ENCODE measurements around the gene SMYD2. TPM values are rescaled to one million over a fixed set of nuclear protein-coding genes. Genes with fewer than 3 reads are reported as not detected.

The SMYD2 gene
- total and polyA plus RNA-seq, 2 donors, result 39.9 to 45.0 TPM

- WGBS, result 87% methylated on average over 3 of the region's 3 CpGs
- H3K27ac ChIP-seq (ENCODE audit: low read depth in 1 of 2, low read length in 1 of 2), result no peak overlapping the region
These were observed 79.7 kb downstream of the SMYD2 start for GRCh38 chr1:214360525-214361164.

GRCh38 chr1:214361636-214362035 is 80.7 kb downstream of the SMYD2 start:
- H3K4me1 ChIP-seq (ENCODE audit: control insufficient read depth in 2 of 2, insufficient read depth in 2 of 2, low read length in 2 of 2), result no peaks in the 10 kb centered on the region
- H3K9me3 ChIP-seq (ENCODE audit: control insufficient read depth in 2 of 2, insufficient read depth in 1 of 2, low read length in 1 of 2), result no peaks in the 10 kb centered on the region
- no peak for DNase-seq (ENCODE audit: low read depth in 6 of 9, low spot score in 9 of 9)
- H3K36me3 ChIP-seq (ENCODE audit: control insufficient read depth in 2 of 2, insufficient read depth in 2 of 2, low read length in 1 of 2), result no peaks in the 10 kb centered on the region
- no peaks in the 10 kb centered on the region for H3K27me3 ChIP-seq (ENCODE audit: control insufficient read depth in 2 of 2, insufficient read depth in 1 of 2, low read length in 1 of 2)
- H3K27ac ChIP-seq (ENCODE audit: low read depth in 1 of 2, low read length in 1 of 2), result no peak overlapping the region
- 82% methylated on average over 1 of the region's 1 CpG for WGBS
- H3K4me3 ChIP-seq (ENCODE audit: low read length in 2 of 2), result no peak overlapping the region

More at GRCh38 chr1:214360525-214361164, 79.7 kb downstream of the SMYD2 start:
- no peak for DNase-seq (ENCODE audit: low read depth in 6 of 9, low spot score in 9 of 9)
- no peak overlapping the region for H3K4me3 ChIP-seq (ENCODE audit: low read length in 2 of 2)
- H3K4me1 ChIP-seq (ENCODE audit: control insufficient read depth in 2 of 2, insufficient read depth in 2 of 2, low read length in 2 of 2), result no peaks in the 10 kb centered on the region
- H3K36me3 ChIP-seq (ENCODE audit: control insufficient read depth in 2 of 2, insufficient read depth in 2 of 2, low read length in 1 of 2), result no peaks in the 10 kb centered on the region
- no peaks in the 10 kb centered on the region for H3K27me3 ChIP-seq (ENCODE audit: control insufficient read depth in 2 of 2, insufficient read depth in 1 of 2, low read length in 1 of 2)
- H3K9me3 ChIP-seq (ENCODE audit: control insufficient read depth in 2 of 2, insufficient read depth in 1 of 2, low read length in 1 of 2), result no peaks in the 10 kb centered on the region

GRCh38 chr1:214362188-214362882 is 81.4 kb downstream of the SMYD2 start:
- Histone ChIP-seq H3K4me1 (ENCODE audit: control insufficient read depth in 2 of 2, insufficient read depth in 2 of 2, low read length in 2 of 2) (no peaks in the 10 kb centered on the region), H3K27ac (ENCODE audit: low read depth in 1 of 2, low read length in 1 of 2) (no peak overlapping the region), H3K9me3 (ENCODE audit: control insufficient read depth in 2 of 2, insufficient read depth in 1 of 2, low read length in 1 of 2) (no peaks in the 10 kb centered on the region), H3K4me3 (ENCODE audit: low read length in 2 of 2) (no peak overlapping the region), H3K36me3 (ENCODE audit: control insufficient read depth in 2 of 2, insufficient read depth in 2 of 2, low read length in 1 of 2) (no peaks in the 10 kb centered on the region), H3K27me3 (ENCODE audit: control insufficient read depth in 2 of 2, insufficient read depth in 1 of 2, low read length in 1 of 2) (no peaks in the 10 kb centered on the region)
- DNase-seq (ENCODE audit: low read depth in 6 of 9, low spot score in 9 of 9), result no peak
- 67% methylated on average over 9 of the region's 9 CpGs for WGBS

GRCh38 chr1:214363386-214363785 is 82.4 kb downstream of the SMYD2 start:
- no peak for DNase-seq (ENCODE audit: low read depth in 6 of 9, low spot score in 9 of 9)
- H3K4me1 ChIP-seq (ENCODE audit: control insufficient read depth in 2 of 2, insufficient read depth in 2 of 2, low read length in 2 of 2), result no peaks in the 10 kb centered on the region
- H3K27me3 ChIP-seq (ENCODE audit: control insufficient read depth in 2 of 2, insufficient read depth in 1 of 2, low read length in 1 of 2), result no peaks in the 10 kb centered on the region
- H3K36me3 ChIP-seq (ENCODE audit: control insufficient read depth in 2 of 2, insufficient read depth in 2 of 2, low read length in 1 of 2), result no peaks in the 10 kb centered on the region
- H3K4me3 ChIP-seq (ENCODE audit: low read length in 2 of 2), result no peak overlapping the region
- 67% methylated on average over 4 of the region's 4 CpGs for WGBS
- H3K27ac ChIP-seq (ENCODE audit: low read depth in 1 of 2, low read length in 1 of 2), result no peak overlapping the region
- H3K9me3 ChIP-seq (ENCODE audit: control insufficient read depth in 2 of 2, insufficient read depth in 1 of 2, low read length in 1 of 2), result no peaks in the 10 kb centered on the region

- no peaks in the 10 kb centered on the region for H3K36me3 ChIP-seq (ENCODE audit: control insufficient read depth in 2 of 2, insufficient read depth in 2 of 2, low read length in 1 of 2)
- no peaks in the 10 kb centered on the region for H3K27me3 ChIP-seq (ENCODE audit: control insufficient read depth in 2 of 2, insufficient read depth in 1 of 2, low read length in 1 of 2)
- 97% methylated on average over 12 of the region's 12 CpGs for WGBS
- DNase-seq (ENCODE audit: low read depth in 6 of 9, low spot score in 9 of 9), result no peak
- H3K4me1 ChIP-seq (ENCODE audit: control insufficient read depth in 2 of 2, insufficient read depth in 2 of 2, low read length in 2 of 2), result no peaks in the 10 kb centered on the region
- H3K9me3 ChIP-seq (ENCODE audit: control insufficient read depth in 2 of 2, insufficient read depth in 1 of 2, low read length in 1 of 2), result no peaks in the 10 kb centered on the region
- H3K27ac ChIP-seq (ENCODE audit: low read depth in 1 of 2, low read length in 1 of 2), result no peak overlapping the region
- no peak overlapping the region for H3K4me3 ChIP-seq (ENCODE audit: low read length in 2 of 2)
These were observed 83.4 kb downstream of the SMYD2 start for GRCh38 chr1:214364386-214364785.

- Histone ChIP-seq H3K9me3 (ENCODE audit: control insufficient read depth in 2 of 2, insufficient read depth in 1 of 2, low read length in 1 of 2) (no peaks in the 10 kb centered on the region), H3K4me3 (ENCODE audit: low read length in 2 of 2) (no peak overlapping the region), H3K27me3 (ENCODE audit: control insufficient read depth in 2 of 2, insufficient read depth in 1 of 2, low read length in 1 of 2) (no peaks in the 10 kb centered on the region), H3K27ac (ENCODE audit: low read depth in 1 of 2, low read length in 1 of 2) (no peak overlapping the region), H3K4me1 (ENCODE audit: control insufficient read depth in 2 of 2, insufficient read depth in 2 of 2, low read length in 2 of 2) (no peaks in the 10 kb centered on the region), H3K36me3 (ENCODE audit: control insufficient read depth in 2 of 2, insufficient read depth in 2 of 2, low read length in 1 of 2) (no peaks in the 10 kb centered on the region)
- no peak for DNase-seq (ENCODE audit: low read depth in 6 of 9, low spot score in 9 of 9)
- WGBS, result 95% methylated on average over 4 of the region's 4 CpGs
These were observed 83.9 kb downstream of the SMYD2 start for GRCh38 chr1:214364786-214365295.

GRCh38 chr1:214367841-214368240 is 86.9 kb downstream of the SMYD2 start:
- H3K4me3 ChIP-seq (ENCODE audit: low read length in 2 of 2), result no peak overlapping the region
- H3K9me3 ChIP-seq (ENCODE audit: control insufficient read depth in 2 of 2, insufficient read depth in 1 of 2, low read length in 1 of 2), result no peaks in the 10 kb centered on the region
- H3K27me3 ChIP-seq (ENCODE audit: control insufficient read depth in 2 of 2, insufficient read depth in 1 of 2, low read length in 1 of 2), result no peaks in the 10 kb centered on the region
- no peaks in the 10 kb centered on the region for H3K4me1 ChIP-seq (ENCODE audit: control insufficient read depth in 2 of 2, insufficient read depth in 2 of 2, low read length in 2 of 2)
- DNase-seq (ENCODE audit: low read depth in 6 of 9, low spot score in 9 of 9), result no peak
- H3K27ac ChIP-seq (ENCODE audit: low read depth in 1 of 2, low read length in 1 of 2), result no peak overlapping the region
- H3K36me3 ChIP-seq (ENCODE audit: control insufficient read depth in 2 of 2, insufficient read depth in 2 of 2, low read length in 1 of 2), result no peaks in the 10 kb centered on the region
- 96% methylated on average over 5 of the region's 5 CpGs for WGBS

GRCh38 chr1:214369364-214369763 is 88.4 kb downstream of the SMYD2 start:
- no peaks in the 10 kb centered on the region for H3K4me1 ChIP-seq (ENCODE audit: control insufficient read depth in 2 of 2, insufficient read depth in 2 of 2, low read length in 2 of 2)
- no peak for DNase-seq (ENCODE audit: low read depth in 6 of 9, low spot score in 9 of 9)
- WGBS, result 97% methylated on average over 8 of the region's 8 CpGs
- H3K9me3 ChIP-seq (ENCODE audit: control insufficient read depth in 2 of 2, insufficient read depth in 1 of 2, low read length in 1 of 2), result no peaks in the 10 kb centered on the region
- H3K36me3 ChIP-seq (ENCODE audit: control insufficient read depth in 2 of 2, insufficient read depth in 2 of 2, low read length in 1 of 2), result no peaks in the 10 kb centered on the region
- H3K4me3 ChIP-seq (ENCODE audit: low read length in 2 of 2), result no peak overlapping the region
- H3K27me3 ChIP-seq (ENCODE audit: control insufficient read depth in 2 of 2, insufficient read depth in 1 of 2, low read length in 1 of 2), result no peaks in the 10 kb centered on the region
- H3K27ac ChIP-seq (ENCODE audit: low read depth in 1 of 2, low read length in 1 of 2), result no peak overlapping the region

- 95% methylated on average over 3 of the region's 3 CpGs for WGBS
- no peaks in the 10 kb centered on the region for H3K4me1 ChIP-seq (ENCODE audit: control insufficient read depth in 2 of 2, insufficient read depth in 2 of 2, low read length in 2 of 2)
- DNase-seq (ENCODE audit: low read depth in 6 of 9, low spot score in 9 of 9), result no peak
- no peak overlapping the region for H3K27ac ChIP-seq (ENCODE audit: low read depth in 1 of 2, low read length in 1 of 2)
- no peak overlapping the region for H3K4me3 ChIP-seq (ENCODE audit: low read length in 2 of 2)
- H3K9me3 ChIP-seq (ENCODE audit: control insufficient read depth in 2 of 2, insufficient read depth in 1 of 2, low read length in 1 of 2), result no peaks in the 10 kb centered on the region
- no peaks in the 10 kb centered on the region for H3K27me3 ChIP-seq (ENCODE audit: control insufficient read depth in 2 of 2, insufficient read depth in 1 of 2, low read length in 1 of 2)
- H3K36me3 ChIP-seq (ENCODE audit: control insufficient read depth in 2 of 2, insufficient read depth in 2 of 2, low read length in 1 of 2), result no peaks in the 10 kb centered on the region
These were observed 89.7 kb downstream of the SMYD2 start for GRCh38 chr1:214370615-214371014.
